SU-DHL-6 (cell line): Measurements from ENCODE around the gene IRX4.

Source experiments
- H2AFZ ChIP-seq: fragments of 200-600 bp; sonication (generic); 2 replicates; pipeline ENCODE4 v1.6.1; 2014; ENCODE audit warnings: low read depth, mild to moderate bottlenecking, moderate library complexity, mixed read lengths, antibody characterized with exemption, low read length; ENCODE audit not compliant: severe bottlenecking
- H3F3A ChIP-seq: fragments of 200-600 bp; shearing (Covaris generic); 2 replicates; pipeline ENCODE4 v1.6.0; 2016; ENCODE audit warnings: antibody characterized with exemption, mild to moderate bottlenecking; ENCODE audit not compliant: insufficient read depth
- H3K27ac ChIP-seq: fragments of 200-600 bp; sonication (generic); 2 replicates; pipeline ENCODE4 v1.5.1; 2016; ENCODE audit warnings: low read depth, mild to moderate bottlenecking, low read length, moderate library complexity, mixed read lengths
- H3K27me3 ChIP-seq: fragments of 200-600 bp; sonication (generic), shearing (Covaris generic); 2 replicates; pipeline ENCODE4 v1.6.0; 2014; ENCODE audit warnings: mild to moderate bottlenecking, low read length
- H3K36me3 ChIP-seq: fragments of 200-600 bp; sonication (generic); 2 replicates; pipeline ENCODE4 v1.6.1; 2014; ENCODE audit warnings: mild to moderate bottlenecking, low read length, mixed read lengths
- H3K4me2 ChIP-seq: fragments of 300-600, 200-600 bp; shearing (Covaris generic), sonication (generic); 2 replicates; pipeline ENCODE4 v1.6.0; 2014; ENCODE audit warnings: low read length, low read depth, mild to moderate bottlenecking; ENCODE audit not compliant: poor library complexity, severe bottlenecking
- H3K4me3 ChIP-seq: fragments of 200-600 bp; sonication (generic); 2 replicates; pipeline ENCODE4 v1.5.1; 2014; ENCODE audit warnings: antibody characterized with exemption, low read length, mild to moderate bottlenecking, mixed read lengths; ENCODE audit not compliant: insufficient read depth, poor library complexity, severe bottlenecking
- H3K79me2 ChIP-seq: fragments of 200-600 bp; sonication (generic); 2 replicates; pipeline ENCODE4 v1.6.1; 2014; ENCODE audit warnings: mild to moderate bottlenecking, low read length, moderate library complexity; ENCODE audit not compliant: insufficient read depth
- H3K9ac ChIP-seq: fragments of 200-600 bp; sonication (generic); 2 replicates; pipeline ENCODE4 v1.7.0; 2014; ENCODE audit warnings: mild to moderate bottlenecking, low read length
- H3K9me2 ChIP-seq: fragments of 200-600 bp; sonication (generic); replicated peaks from 2 replicates; pipeline ENCODE4 v1.6.1; 2014; ENCODE audit warnings: low read length; ENCODE audit not compliant: insufficient read depth
- H3K9me3 ChIP-seq: fragments of 200-600 bp; sonication (generic); 2 replicates; pipeline ENCODE4 v1.6.1; 2014; ENCODE audit warnings: low read length, mixed read lengths; ENCODE audit not compliant: insufficient read depth
- H4K20me1 ChIP-seq: fragments of 200-600 bp; sonication (generic); 2 replicates; pipeline ENCODE4 v1.6.1; 2014; ENCODE audit warnings: low read depth, mild to moderate bottlenecking, antibody characterized with exemption, low read length, moderate library complexity, mixed read lengths
- CTCF ChIP-seq: fragments of 200-600 bp; sonication (generic); IDR thresholded peaks from one replicate; pipeline ENCODE4 v1.5.1; 2017; ENCODE audit warnings: antibody characterized with exemption, mild to moderate bottlenecking, low read length, moderate library complexity; ENCODE audit not compliant: insufficient read depth, poor library complexity, severe bottlenecking
- EZH2phosphoT487 ChIP-seq: fragments of 200-600 bp; sonication (generic), shearing (Covaris generic); conservative IDR thresholded peaks from 2 replicates; pipeline ENCODE4 v1.6.1; 2018; ENCODE audit warnings: mild to moderate bottlenecking, antibody characterized with exemption, low read length, moderate library complexity, mixed read lengths

The IRX4 gene

GRCh38 chr5:1847611-1848010 is 35.1 kb downstream of the IRX4 start:
- H3F3A ChIP-seq = no peaks in the 10 kb centered on the region
- no peak overlapping the region for H3K27ac ChIP-seq
- TF ChIP-seq CTCF = no peak
- TF ChIP-seq EZH2phosphoT487 = no peak
- no peaks in the 10 kb centered on the region for H3K79me2 ChIP-seq
- no peak overlapping the region for H3K9ac ChIP-seq
- no peaks in the 10 kb centered on the region for H3K27me3 ChIP-seq
- no peaks in the 10 kb centered on the region for H3K36me3 ChIP-seq
- H3K9me3 ChIP-seq = no peaks in the 10 kb centered on the region
- H3K4me2 ChIP-seq = no peak overlapping the region
- H3K4me3 ChIP-seq = no peak overlapping the region
- H3K9me2 ChIP-seq = no peaks in the 10 kb centered on the region
- H2AFZ ChIP-seq = no peak overlapping the region
- no peaks in the 10 kb centered on the region for H4K20me1 ChIP-seq

GRCh38 chr5:1847056-1847455 is 35.7 kb downstream of the IRX4 start:
- TF ChIP-seq CTCF = no peak
- no peak for TF ChIP-seq EZH2phosphoT487
- H3K4me2 ChIP-seq = no peak overlapping the region
- no peaks in the 10 kb centered on the region for H3K36me3 ChIP-seq
- no peaks in the 10 kb centered on the region for H3K27me3 ChIP-seq
- no peaks in the 10 kb centered on the region for H3K79me2 ChIP-seq
- no peaks in the 10 kb centered on the region for H3K9me3 ChIP-seq
- H3K9ac ChIP-seq = no peak overlapping the region
- no peaks in the 10 kb centered on the region for H4K20me1 ChIP-seq
- H3K4me3 ChIP-seq = no peak overlapping the region
- H2AFZ ChIP-seq = no peak overlapping the region
- no peaks in the 10 kb centered on the region for H3F3A ChIP-seq
- no peak overlapping the region for H3K27ac ChIP-seq
- H3K9me2 ChIP-seq = no peaks in the 10 kb centered on the region

GRCh38 chr5:1846583-1846982 is 36.1 kb downstream of the IRX4 start:
- no peaks in the 10 kb centered on the region for H3K27me3 ChIP-seq
- H3K9ac ChIP-seq = no peak overlapping the region
- H3K79me2 ChIP-seq = no peaks in the 10 kb centered on the region
- H4K20me1 ChIP-seq = no peaks in the 10 kb centered on the region
- TF ChIP-seq CTCF = no peak
- no peak for TF ChIP-seq EZH2phosphoT487
- no peak overlapping the region for H3K4me3 ChIP-seq
- H3K9me3 ChIP-seq = no peaks in the 10 kb centered on the region
- H3F3A ChIP-seq = no peaks in the 10 kb centered on the region
- no peak overlapping the region for H2AFZ ChIP-seq
- H3K4me2 ChIP-seq = no peak overlapping the region
- no peaks in the 10 kb centered on the region for H3K9me2 ChIP-seq
- H3K27ac ChIP-seq = no peak overlapping the region
- no peaks in the 10 kb centered on the region for H3K36me3 ChIP-seq

GRCh38 chr5:1845696-1846095 is 37.0 kb downstream of the IRX4 start:
- Histone ChIP-seq H3F3A (no peaks in the 10 kb centered on the region), H3K9ac (no peak overlapping the region), H3K36me3 (no peaks in the 10 kb centered on the region), H3K9me3 (no peaks in the 10 kb centered on the region), H3K27me3 (no peaks in the 10 kb centered on the region), H3K9me2 (no peaks in the 10 kb centered on the region), H3K27ac (no peak overlapping the region), H3K79me2 (no peaks in the 10 kb centered on the region), H3K4me3 (no peak overlapping the region), H2AFZ (no peak overlapping the region), H4K20me1 (no peaks in the 10 kb centered on the region), H3K4me2 (no peak overlapping the region)
- TF ChIP-seq EZH2phosphoT487 (no peak), CTCF (no peak)
